CD4-positive, alpha-beta T cell treated with Interferon gamma for 1 hour (primary cell): Measurements from ENCODE around the gene RUSF1.

Source experiments
- DNase-seq: peaks from one replicate; pipeline ENCODE4 v3.0.0-alpha.2; 2020

The RUSF1 gene

DNA sequence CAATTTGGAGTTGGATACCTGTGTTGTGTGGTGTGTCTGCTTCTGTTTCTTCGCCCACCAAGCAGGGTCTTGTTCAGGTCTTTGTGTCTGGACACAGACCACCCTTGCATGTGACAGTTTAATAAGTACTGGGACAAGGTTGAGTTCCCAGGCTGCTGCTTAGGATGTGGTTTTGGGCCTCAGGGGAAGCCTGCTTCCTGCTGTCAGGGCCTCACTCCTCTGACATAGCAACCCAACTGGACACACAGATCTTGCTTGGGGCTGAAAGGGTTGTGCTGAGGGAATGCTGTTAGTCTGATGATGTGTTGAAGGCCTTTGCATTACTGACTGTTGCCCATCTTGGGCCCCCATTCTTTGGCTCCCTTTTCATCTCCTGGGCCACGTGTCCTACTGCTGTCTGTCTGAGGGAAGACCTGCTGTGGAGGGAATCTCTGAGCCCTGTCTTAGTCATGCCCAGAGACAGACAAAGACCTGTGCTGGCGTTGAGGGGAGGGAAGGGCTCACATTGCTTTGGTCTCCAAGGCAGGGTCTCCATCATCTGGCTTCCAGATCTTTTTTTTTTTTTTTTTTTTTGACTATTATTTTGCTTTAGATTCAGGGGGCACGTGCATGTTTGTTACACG lies 40.9 kb downstream of the RUSF1 start:
- DNase-seq: no peak

- DNase-seq: no peak
These were observed 41.8 kb downstream of the RUSF1 start for GRCh38 chr16:31466381-31466841.

GRCh38 chr16:31465788-31466370 lies 42.3 kb downstream of the RUSF1 start:
- DNase-seq: no peak

DNA sequence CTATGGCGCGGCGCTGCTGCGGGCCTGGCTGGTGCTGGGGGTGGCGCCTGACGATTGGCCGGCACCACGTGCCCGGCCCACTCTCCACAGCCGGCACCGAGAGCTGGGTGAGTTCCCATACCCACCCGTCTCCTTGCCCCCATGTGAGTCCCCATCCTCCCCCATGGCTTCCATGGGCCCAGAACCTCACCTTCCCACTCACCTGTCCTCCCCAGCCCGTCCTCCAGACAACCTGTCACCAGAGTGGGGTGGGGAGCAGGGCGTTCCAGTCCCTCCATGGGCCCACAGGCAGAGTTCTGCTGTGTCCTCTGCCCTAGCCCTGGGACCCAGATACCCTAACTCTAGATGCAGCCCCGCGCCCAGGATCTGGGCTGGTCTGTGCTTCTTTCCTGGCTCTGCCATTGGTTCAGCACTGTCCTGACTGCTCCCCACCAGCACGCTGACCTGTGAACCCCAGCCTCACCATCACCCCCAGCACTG lies 43.4 kb downstream of the RUSF1 start:
- DNase-seq: no peak

- DNase-seq: no peak
These were observed 43.8 kb downstream of the RUSF1 start for GRCh38 chr16:31464348-31464769.

- no peak for DNase-seq
These were observed 46.0 kb downstream of the RUSF1 start for GRCh38 chr16:31461921-31462804.

- no peak for DNase-seq
These were observed 46.8 kb downstream of the RUSF1 start for GRCh38 chr16:31461201-31461920.

DNA sequence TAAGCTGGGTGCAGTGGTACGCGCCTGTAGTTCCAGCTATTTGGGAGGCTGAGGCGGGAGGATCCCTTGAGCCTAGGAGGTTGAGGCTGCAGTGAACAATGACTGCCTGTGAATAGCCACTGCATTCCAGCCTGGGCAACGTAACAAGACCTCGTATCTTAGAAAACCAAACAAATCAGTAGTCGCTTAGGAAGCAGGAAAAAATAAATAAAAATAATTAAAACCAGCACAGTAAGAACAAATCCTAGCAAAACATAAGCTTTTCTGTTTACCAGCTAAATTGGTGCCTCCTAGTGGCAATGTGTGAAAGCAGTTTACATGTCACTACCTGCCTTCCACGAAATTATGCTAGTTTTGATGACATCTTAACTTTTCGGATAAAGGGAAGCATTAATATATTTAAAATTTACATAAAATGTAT lies 47.6 kb downstream of the RUSF1 start:
- no peak for DNase-seq

DNA sequence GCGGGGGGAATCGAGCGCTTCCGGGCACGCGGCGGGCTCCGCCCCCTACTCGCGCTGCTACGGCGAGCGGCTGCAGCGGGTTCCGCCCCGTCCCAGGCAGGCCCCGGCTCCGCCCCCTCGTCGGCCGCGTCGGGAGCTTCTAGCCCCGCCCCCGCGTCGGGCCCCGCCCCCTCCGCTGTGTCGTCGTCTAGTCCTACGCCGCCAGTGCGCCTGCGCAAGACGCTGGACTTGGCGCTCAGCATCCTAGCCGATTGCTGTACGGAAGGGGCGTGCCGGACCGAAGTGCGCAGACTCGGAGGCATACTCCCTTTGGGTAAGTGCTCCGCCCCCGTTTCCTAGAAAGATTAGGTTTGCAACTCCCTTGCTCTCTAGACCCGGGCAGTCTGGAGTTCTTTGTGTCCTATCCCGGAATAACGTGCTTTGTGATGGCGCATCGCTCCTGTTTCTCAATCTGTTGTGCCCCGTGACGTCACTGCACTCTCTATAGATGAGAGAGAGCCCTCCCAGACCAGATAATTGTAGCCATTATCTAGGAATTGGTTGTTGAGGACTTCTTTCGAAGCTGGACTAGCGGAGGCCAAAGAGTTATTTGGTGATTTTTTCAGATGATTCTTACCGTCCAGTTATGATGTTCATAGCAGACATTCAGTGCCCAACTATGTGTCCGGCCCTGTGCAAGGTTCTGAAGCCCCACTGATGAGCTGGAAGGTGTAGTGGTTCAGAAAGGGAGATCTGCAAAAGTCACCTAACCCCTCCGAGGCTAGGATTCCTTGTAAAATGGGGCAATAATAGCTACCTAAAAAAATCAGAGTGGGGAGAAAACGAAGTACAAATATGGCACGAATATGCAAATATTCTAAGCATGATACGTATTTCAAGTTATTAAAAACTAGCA lies 48.3 kb downstream of the RUSF1 start:
- DNase-seq: peak; percentile 100

DNA sequence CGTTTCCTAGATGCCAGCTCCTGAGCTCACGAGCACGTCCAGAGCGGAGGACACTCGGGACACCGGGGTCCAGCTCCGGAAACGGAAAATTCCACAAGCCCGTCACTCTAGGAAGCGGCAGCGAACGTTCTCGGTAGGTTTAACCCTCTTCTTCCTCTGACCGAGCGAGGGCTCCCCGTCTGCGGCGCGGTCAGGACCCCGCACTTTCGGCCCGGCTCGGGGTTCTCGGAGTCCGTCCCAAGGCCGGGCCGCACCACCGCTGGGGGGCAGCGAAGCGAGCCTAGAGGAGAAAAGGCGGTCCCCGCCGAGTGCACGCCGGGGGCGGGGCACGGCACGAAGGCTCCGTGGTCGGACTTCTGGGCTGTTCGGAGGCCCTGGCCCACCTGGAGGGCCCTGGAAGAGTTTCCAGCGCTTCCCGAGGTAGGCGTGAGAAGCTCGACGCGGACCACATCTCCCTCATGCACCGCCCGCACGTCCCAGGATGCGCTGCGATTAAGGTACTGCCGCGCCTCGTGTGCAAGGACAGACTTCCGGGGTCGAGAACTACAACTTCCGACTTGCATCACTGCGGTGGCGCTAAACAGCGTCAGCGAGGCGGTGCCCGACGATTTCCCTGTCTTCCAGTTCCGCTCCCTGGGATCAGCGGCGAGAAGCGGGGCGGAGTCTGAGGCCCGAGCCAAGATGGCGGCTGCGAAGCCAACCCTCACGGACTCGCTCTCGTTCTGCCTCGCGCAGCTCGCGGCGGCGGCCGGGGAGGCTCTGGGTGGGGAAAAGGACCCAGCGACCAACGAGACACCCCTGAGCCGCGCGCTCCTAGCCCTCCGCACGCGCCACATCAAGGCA lies 49.1 kb downstream of the RUSF1 start, which contains the start of gene ARMC5:
ARMC5 (plus strand) TSS at position 658 of the 843 bp plus-strand sequence; CDS start at position 682, 24 bp downstream.
- DNase-seq: peak; percentile 97

- DNase-seq: peak; percentile 53
These were observed 49.9 kb downstream of the RUSF1 start for GRCh38 chr16:31458073-31458843.

GRCh38 chr16:31456988-31457360 lies 51.2 kb downstream of the RUSF1 start:
- no peak for DNase-seq

GRCh38 chr16:31455601-31456314 lies 52.4 kb downstream of the RUSF1 start:
- DNase-seq: no peak

- peak; percentile 57 for DNase-seq
These were observed 54.7 kb downstream of the RUSF1 start for GRCh38 chr16:31453255-31454204.

DNA sequence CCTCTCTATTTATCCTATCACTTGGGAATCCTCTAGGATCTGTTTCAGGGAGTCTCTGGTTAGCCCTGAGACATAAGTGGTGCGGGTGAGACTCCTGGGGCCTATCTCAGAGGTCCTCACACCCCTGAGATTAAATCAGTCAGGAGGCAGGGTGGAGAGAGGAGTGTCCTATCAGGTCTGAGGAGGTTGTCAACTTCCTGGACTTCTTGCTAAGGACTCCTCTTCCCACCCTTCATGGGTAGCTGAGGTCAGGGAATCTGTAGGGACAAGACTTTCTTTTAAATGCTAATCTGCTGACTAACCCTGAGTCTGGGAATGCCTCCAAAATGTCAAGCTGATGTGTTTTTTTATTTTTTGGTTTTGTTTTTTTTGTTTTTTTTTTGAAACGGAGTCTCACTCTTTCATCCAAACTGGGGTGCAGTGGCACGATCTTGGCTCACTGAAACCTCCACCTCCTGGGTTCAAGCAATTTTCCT lies 55.5 kb downstream of the RUSF1 start:
- no peak for DNase-seq

- DNase-seq: no peak
These were observed 56.4 kb downstream of the RUSF1 start for GRCh38 chr16:31451681-31452351.

DNA sequence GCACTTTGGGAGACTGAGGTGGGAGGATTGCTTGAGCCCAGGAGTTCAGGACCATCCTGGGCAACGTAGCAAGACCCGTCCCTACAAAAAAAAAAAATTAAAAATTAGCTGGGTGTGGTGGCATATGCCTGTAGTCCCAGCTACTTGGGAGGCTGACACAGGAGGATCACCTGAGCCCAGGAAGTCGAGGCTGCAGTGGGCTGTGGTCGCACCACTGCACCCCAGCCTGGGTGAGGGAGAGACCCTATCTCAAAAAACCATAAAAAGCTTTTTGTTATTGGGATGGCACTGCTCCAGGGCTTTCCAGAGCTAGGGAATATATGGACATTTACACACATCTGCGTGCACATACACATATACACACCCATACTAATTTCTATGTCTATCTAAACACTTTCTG lies 57.0 kb downstream of the RUSF1 start:
- no peak for DNase-seq
